HG03135 (cell line): ENCODE measurements around the gene MOB3B.
"Not testable (repeated sequence)": the region's sequence is repeated elsewhere in the genome, so short reads cannot be mapped to it uniquely, and the experiment has no call there.

ENCODE experiments used
- ATAC-seq: cut with Tn5 transposase; IDR thresholded peaks from one replicate; pipeline ENCODE4 v1.9.1; 2021; ENCODE audit warnings: mild to moderate bottlenecking, moderate library complexity; ENCODE audit not compliant: unreplicated experiment

MOB3B gene

DNA sequence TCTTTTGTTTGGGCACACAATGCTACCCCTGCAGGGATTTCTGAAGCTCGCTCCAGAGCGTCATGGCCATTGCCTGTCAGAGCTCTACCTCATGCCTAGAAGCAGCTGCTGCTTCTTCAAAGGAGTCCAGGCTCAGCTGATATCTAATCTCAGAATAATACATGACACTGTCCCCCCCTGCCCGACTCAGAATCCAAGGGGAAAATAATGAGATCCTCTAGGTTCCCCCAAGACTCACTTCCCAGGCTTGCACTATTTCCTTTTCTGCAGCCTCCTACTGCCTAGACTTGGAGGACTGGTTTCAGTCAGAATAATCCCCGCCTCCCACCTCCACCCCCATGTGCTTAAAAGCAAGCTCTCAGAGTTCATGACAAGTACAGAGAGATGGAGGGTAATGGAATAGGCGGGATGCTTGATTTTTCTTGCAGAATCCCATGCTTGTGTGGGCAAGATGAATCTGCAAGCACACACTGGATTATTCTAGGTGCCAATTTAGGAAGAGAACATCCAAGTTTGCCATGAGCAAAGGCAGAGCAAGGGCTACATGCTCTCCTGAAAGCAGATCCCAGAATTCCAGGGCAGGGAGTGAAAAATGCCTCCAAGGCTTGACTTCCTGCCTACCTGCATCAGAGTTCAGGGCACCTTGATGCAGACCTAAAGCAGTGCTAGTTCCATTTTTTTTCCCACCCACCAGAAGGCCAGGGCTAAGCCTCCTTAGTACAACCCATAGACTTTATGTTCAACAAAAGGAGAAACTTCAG lies 102.9 kb downstream of the MOB3B start:
- no peak for ATAC-seq

- ATAC-seq = no peak
Observed at GRCh38 chr9:27425827-27426510, 103.6 kb downstream of the MOB3B start.

GRCh38 chr9:27423915-27424710 lies 105.5 kb downstream of the MOB3B start:
- no peak for ATAC-seq

GRCh38 chr9:27422279-27422834 lies 107.3 kb downstream of the MOB3B start:
- ATAC-seq = no peak

DNA sequence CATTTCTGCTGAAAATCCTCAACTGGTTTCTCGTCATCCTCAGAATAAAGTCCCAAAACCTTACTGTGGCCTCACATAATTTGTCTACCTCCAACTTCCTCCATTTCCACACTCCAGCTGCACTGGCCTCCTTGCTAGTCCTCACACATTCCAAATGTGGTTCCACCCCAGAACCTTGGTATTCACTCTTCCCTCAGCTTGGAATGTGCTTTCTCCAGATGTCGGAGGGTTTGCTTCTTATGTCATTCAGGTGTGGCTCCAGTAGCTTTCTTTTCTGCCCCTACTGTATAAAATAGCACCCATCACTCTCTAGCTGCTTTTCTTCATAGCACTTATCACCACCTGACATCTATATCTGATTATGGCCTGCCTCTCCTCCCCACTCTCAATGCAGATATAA lies 108.0 kb downstream of the MOB3B start:
- ATAC-seq = no peak

- ATAC-seq = not testable (repeated sequence)
Observed at GRCh38 chr9:27419558-27419957, 110.1 kb downstream of the MOB3B start.

- ATAC-seq = no peak
Observed at GRCh38 chr9:27414220-27414761, 115.3 kb downstream of the MOB3B start.

- no peak for ATAC-seq
Observed at GRCh38 chr9:27413511-27414219, 115.9 kb downstream of the MOB3B start.

GRCh38 chr9:27412963-27413362 lies 116.7 kb downstream of the MOB3B start:
- ATAC-seq = no peak

DNA sequence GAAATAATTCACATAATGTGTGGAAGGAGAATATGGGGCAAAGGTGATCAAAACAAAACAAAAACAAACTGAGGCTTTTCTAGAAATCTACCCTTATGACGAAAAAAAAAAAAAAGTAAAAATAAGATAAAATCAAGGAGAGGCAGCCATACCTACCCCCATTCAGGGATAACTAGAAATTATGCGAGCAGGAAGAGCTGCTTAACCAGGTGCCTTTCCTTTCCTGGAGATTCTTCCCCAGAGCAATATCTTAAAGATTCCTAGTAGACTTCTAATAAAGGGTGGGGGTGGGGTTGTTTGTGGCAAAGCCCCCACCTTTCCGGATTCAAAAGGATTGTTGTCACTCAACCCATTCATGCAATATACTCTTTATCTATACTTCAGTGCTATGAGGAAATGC lies 117.5 kb downstream of the MOB3B start:
- no peak for ATAC-seq

DNA sequence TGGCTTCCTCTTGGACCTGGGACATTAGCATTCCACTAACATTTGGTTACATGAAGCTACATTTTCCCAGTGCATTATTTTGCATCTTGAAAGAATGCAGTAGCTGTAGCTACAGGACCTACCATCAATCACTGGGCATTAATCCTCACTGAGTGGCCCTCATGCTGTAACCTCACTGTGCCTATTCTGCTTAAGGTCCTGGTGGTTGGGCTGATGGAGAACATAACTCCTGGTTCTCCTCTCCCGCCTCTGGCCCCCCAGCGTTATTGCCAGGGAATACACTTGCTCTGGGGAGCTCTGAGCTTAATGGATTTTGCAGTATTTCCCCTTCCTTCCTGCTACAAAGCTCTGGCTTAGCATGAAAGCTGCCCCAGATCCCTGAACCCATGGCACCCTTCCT lies 121.1 kb downstream of the MOB3B start:
- ATAC-seq = no peak

DNA sequence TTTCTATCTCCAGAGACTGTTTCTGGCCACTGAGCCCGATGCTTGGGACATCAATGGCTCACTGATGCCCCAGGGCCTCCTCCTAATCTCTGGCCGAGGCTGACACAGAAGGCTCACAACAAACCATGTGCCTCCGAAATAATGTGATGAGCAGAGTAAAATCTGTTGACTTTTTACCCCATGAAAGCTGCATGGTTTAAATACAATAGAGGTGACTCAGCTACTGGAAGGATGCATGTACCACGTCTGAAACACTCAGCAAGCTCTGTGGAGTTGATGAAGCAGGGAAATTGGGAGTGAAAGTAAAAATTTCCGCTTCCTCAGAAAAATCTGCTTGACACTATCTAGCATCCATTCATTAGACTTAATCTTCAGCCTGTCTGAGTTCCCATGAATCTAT lies 121.6 kb downstream of the MOB3B start:
- no peak for ATAC-seq

- no peak for ATAC-seq
Observed at GRCh38 chr9:27407491-27407890, 122.1 kb downstream of the MOB3B start.

- ATAC-seq = no peak
Observed at GRCh38 chr9:27404661-27405060, 125.0 kb downstream of the MOB3B start.

DNA sequence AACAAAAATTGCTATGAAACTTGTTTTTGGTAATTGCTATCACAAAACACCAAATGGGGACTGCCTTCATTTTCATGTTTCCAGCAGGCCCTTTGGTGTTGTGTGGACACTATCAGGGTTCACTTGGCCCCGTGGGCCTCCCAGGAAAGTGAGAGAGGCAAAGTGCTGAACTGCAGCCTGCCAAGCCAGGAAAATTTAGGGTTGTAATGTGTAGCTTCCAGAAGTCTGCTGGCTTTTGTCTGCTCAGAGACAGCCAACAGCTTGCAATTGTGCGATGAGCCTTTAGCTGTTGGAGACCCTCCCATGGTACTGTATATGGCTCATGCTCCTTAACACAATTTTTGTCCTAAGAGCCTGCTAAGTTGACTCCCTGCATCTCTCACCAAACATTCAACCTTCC lies 127.0 kb downstream of the MOB3B start:
- ATAC-seq = no peak

GRCh38 chr9:27400334-27400880 lies 129.2 kb downstream of the MOB3B start:
- ATAC-seq = no peak

GRCh38 chr9:27398982-27399653 lies 130.5 kb downstream of the MOB3B start:
- no peak for ATAC-seq

- ATAC-seq = no peak
Observed at GRCh38 chr9:27396495-27396894, 133.1 kb downstream of the MOB3B start.

- ATAC-seq = no peak
Observed at GRCh38 chr9:27395484-27395921, 134.1 kb downstream of the MOB3B start.

- ATAC-seq = no peak
Observed at GRCh38 chr9:27394826-27395201, 134.8 kb downstream of the MOB3B start.
